RWPE2 (cell line): ENCODE data around the gene ANKRD33B.

Source experiments
- ATAC-seq: fragments of 200-7000 bp; cut with Tn5 transposase; 3 replicates; pipeline ENCODE4 v1.9.1; 2021; ENCODE audit warnings: low read depth
- DNase-seq: peaks from one replicate; pipeline ENCODE4 v3.0.0-alpha.2; 2020; ENCODE audit warnings: low spot score
- H3K27ac ChIP-seq: fragments of 450-650 bp; 2 replicates; pipeline ENCODE4 v1.5.1; 2017; ENCODE audit warnings: mild to moderate bottlenecking; ENCODE audit not compliant: poor library complexity, severe bottlenecking
- H3K27me3 ChIP-seq: fragments of 250-450 bp; sonication (Bioruptor Pico); 2 replicates; pipeline ENCODE4 v1.5.1; 2021; ENCODE audit warnings: mild to moderate bottlenecking, moderate library complexity; ENCODE audit not compliant: insufficient read depth, poor library complexity, severe bottlenecking
- H3K36me3 ChIP-seq: fragments of 250-450 bp; sonication (Bioruptor Pico); 2 replicates; pipeline ENCODE4 v1.5.1; 2020; ENCODE audit warnings: low read depth, mild to moderate bottlenecking, moderate library complexity
- H3K4me1 ChIP-seq: fragments of 250-450 bp; sonication (Bioruptor Pico); 2 replicates; pipeline ENCODE4 v1.5.1; 2021; ENCODE audit warnings: mild to moderate bottlenecking, moderate library complexity; ENCODE audit not compliant: insufficient read depth, poor library complexity, severe bottlenecking
- H3K4me3 ChIP-seq: fragments of 250-450 bp; sonication (Bioruptor Pico); 2 replicates; pipeline ENCODE4 v1.5.1; 2021; ENCODE audit warnings: mild to moderate bottlenecking, moderate library complexity; ENCODE audit not compliant: severe bottlenecking
- H3K9me3 ChIP-seq: fragments of 250-450 bp; sonication (Bioruptor Pico); 2 replicates; pipeline ENCODE4 v1.5.1; 2021; ENCODE audit warnings: mild to moderate bottlenecking, moderate library complexity; ENCODE audit not compliant: severe bottlenecking
- TF ChIP-seq, protein P1 (sequence below): fragments of 450-650 bp; IDR thresholded peaks from one replicate; pipeline ENCODE4 v1.5.1; 2017; ENCODE audit warnings: mild to moderate bottlenecking, moderate library complexity; ENCODE audit not compliant: poor library complexity, severe bottlenecking

The ANKRD33B gene

DNA sequence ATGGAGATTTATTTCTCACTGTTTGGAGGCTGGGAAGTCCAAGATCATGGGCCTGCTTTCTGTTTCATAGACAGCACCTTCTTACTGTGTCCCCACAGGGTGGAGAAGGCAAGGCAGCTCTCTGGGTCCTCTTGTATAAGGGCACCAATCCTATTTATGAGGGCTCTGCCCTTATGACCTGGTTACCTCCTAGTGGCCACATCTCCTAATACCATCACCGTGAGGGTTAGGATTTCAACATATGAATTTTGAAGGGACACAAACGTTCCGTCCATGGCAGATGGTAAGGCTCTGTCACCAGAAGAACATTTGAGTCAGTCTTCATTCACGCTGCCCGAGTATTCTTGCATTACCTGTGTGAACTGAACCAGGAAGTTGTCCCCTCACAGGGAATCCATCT is 48.4 kb downstream of the ANKRD33B start:
- H3K4me3 ChIP-seq, result no peak overlapping the region
- DNase-seq, result no peak
- peaks cover 2% of the 10 kb centered on the region for H3K4me1 ChIP-seq
- H3K9me3 ChIP-seq, result no peaks in the 10 kb centered on the region
- no peak overlapping the region for H3K27ac ChIP-seq
- no peaks in the 10 kb centered on the region for H3K36me3 ChIP-seq
- no peak for ATAC-seq
- TF ChIP-seq, protein P1, sequence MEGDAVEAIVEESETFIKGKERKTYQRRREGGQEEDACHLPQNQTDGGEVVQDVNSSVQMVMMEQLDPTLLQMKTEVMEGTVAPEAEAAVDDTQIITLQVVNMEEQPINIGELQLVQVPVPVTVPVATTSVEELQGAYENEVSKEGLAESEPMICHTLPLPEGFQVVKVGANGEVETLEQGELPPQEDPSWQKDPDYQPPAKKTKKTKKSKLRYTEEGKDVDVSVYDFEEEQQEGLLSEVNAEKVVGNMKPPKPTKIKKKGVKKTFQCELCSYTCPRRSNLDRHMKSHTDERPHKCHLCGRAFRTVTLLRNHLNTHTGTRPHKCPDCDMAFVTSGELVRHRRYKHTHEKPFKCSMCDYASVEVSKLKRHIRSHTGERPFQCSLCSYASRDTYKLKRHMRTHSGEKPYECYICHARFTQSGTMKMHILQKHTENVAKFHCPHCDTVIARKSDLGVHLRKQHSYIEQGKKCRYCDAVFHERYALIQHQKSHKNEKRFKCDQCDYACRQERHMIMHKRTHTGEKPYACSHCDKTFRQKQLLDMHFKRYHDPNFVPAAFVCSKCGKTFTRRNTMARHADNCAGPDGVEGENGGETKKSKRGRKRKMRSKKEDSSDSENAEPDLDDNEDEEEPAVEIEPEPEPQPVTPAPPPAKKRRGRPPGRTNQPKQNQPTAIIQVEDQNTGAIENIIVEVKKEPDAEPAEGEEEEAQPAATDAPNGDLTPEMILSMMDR, result no peak
- H3K27me3 ChIP-seq, result no peaks in the 10 kb centered on the region

DNA sequence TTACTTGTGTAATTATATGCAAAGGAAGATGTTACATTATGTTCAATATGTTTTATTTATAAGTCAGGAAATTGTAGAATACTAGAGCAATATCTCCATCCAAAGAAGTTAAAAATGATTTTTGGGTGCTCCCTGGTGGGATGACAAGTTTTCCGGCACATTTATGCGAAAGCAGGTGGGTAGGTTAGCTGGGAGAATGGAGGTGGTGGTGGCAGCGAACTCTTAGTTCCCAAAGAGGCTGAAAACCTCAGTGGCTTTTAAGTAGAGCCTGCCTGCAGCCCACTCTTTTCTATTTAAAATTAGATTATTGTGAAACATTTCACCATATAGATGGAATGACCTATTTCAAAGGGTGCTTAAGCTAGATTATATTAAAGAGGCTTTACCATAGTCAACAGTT is 51.8 kb downstream of the ANKRD33B start:
- no peak for DNase-seq
- no peak for ATAC-seq
- TF ChIP-seq, protein P1, result no peak

DNA sequence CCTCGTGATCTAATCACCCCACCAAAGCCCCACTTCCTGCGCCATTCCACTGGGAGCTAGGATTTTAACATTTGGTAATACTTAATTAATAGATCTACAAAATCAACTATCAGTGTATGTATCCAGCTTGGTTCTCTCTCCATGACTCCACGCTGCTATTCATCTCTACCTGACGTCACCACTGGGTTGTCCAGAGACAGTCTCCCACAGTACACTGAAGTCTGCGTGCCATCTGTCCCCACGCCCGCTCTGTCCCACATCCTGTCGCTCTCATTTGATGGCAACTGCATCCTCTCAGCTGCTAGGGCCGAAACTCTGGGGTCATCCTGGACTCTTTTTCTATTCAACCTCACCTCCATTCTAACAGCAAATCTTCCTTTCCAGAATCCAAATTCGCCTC is 53.2 kb downstream of the ANKRD33B start:
- H3K27me3 ChIP-seq, result no peaks in the 10 kb centered on the region
- no peak overlapping the region for H3K4me3 ChIP-seq
- no peak overlapping the region for H3K27ac ChIP-seq
- DNase-seq, result no peak
- no peaks in the 10 kb centered on the region for H3K4me1 ChIP-seq
- ATAC-seq, result no peak
- no peaks in the 10 kb centered on the region for H3K36me3 ChIP-seq
- TF ChIP-seq, protein P1, result no peak
- no peaks in the 10 kb centered on the region for H3K9me3 ChIP-seq

More for the DNA sequence above, 51.8 kb downstream of the ANKRD33B start:
- Histone ChIP-seq H3K4me1 (no peaks in the 10 kb centered on the region), H3K4me3 (no peak overlapping the region), H3K36me3 (no peaks in the 10 kb centered on the region), H3K27ac (no peak overlapping the region), H3K27me3 (no peaks in the 10 kb centered on the region), H3K9me3 (no peaks in the 10 kb centered on the region)

DNA sequence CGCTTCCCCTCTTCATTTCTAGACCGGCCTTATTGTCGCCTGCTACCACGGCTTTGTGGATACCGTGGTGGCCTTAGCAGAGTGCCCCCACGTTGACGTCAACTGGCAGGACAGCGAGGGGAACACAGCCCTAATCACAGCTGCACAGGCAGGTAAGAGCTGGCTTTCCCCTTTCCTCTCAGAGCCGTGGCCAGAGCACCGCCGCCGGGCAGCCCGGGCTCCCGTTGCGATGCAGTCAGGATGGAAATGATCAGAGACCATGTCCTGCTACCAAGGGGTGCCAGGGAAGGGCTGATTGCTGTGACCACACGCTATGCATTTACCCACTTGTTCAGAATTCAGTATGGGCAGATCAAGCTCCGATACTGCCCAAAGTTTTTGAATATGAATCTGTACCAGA is 54.4 kb downstream of the ANKRD33B start:
- Histone ChIP-seq H3K27ac (no peak overlapping the region), H3K4me1 (no peaks in the 10 kb centered on the region), H3K36me3 (no peaks in the 10 kb centered on the region), H3K9me3 (no peaks in the 10 kb centered on the region), H3K4me3 (no peak overlapping the region), H3K27me3 (no peaks in the 10 kb centered on the region)
- DNase-seq (no peak), ATAC-seq (no peak)
- TF ChIP-seq, protein P1, result no peak

DNA sequence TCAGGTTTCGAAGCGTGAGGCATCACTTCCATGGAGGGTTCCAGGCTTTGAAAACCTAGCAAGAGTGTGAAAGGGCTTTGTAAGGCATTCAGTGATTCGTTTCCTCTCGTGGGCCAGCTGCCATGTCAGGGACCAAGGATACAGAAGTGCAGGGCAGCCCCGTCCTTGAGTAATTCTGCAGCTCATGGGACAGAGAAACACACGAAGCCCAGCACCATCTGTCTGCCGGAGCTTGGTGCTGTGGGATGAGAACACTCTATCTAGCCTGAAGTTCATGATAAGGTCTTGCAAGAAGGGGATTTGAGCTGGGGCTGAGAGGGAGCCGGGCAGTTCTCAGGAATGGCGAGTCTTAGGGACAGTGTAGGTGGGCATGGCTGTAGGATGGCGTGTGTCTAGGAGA is 55.8 kb downstream of the ANKRD33B start:
- no peak overlapping the region for H3K27ac ChIP-seq
- H3K4me3 ChIP-seq, result no peak overlapping the region
- no peaks in the 10 kb centered on the region for H3K9me3 ChIP-seq
- TF ChIP-seq, protein P1, result no peak
- no peaks in the 10 kb centered on the region for H3K36me3 ChIP-seq
- H3K4me1 ChIP-seq, result no peaks in the 10 kb centered on the region
- no peak for DNase-seq
- no peaks in the 10 kb centered on the region for H3K27me3 ChIP-seq
- ATAC-seq, result no peak
